Motor neuron (in vitro differentiated cells): ENCODE data around the gene PTPRT. TPM values are rescaled to one million over a fixed set of nuclear protein-coding genes. Genes with fewer than 3 reads are reported as not detected.

Source experiments
- ATAC-seq, 8 experiments: fragments of 200-7000 bp; cut with Tn5 transposase; replicated peaks in 6 of 8; 2 replicates each; pipeline ENCODE4 v1.8.0; 2021; ENCODE audit warnings: mild to moderate bottlenecking in 8 of 8, moderate library complexity in 8 of 8
- H3K27ac ChIP-seq, 2 donors: fragments of 250-450 bp; sonication (Bioruptor Pico); 2 replicates each; pipeline ENCODE4 v1.9.0; 2021; ENCODE audit warnings: antibody characterized with exemption in 2 of 2, mild to moderate bottlenecking in 2 of 2, moderate library complexity in 1 of 2
- H3K4me1 ChIP-seq, 2 donors: fragments of 250-450 bp; sonication (Bioruptor Pico); replicated peaks in 1 of 2; 2 replicates each; pipeline ENCODE4 v1.6.1; 2021; ENCODE audit warnings: antibody characterized with exemption in 2 of 2, mild to moderate bottlenecking in 2 of 2, moderate library complexity in 1 of 2
- H3K4me3 ChIP-seq, 5 donors: fragments of 250-450 bp; sonication (Bioruptor Pico); 2 replicates each; pipeline ENCODE4 v1.9.0; 2021; ENCODE audit warnings: antibody characterized with exemption in 5 of 5, mild to moderate bottlenecking in 5 of 5, moderate library complexity in 4 of 5
- WGBS, 10 experiments: fragments of 450-650 bp; shearing (Covaris generic); methylation state at CpG; one replicate each; pipeline ENCODE4 v1.0.0; 2022; 5-methylcytosine and 5-hydroxymethylcytosine counted together
- in situ Hi-C, 9 experiments: fragments of 400-800 bp; cut with MboI; loops; one replicate each; pipeline ENCODE4 v1.15.0; 2021; ENCODE audit warnings: low sequenced_read_pairs in 9 of 9, low pct_unique_long_range_greater_than_20kb in 2 of 9; ENCODE audit not compliant: unreplicated experiment in 9 of 9
- total RNA-seq, 8 experiments: library from RNA; unstranded; fragments of 300-600 nt; gene quantifications; 2 replicates each; pipeline versions ENCODE4 v1.2.3 to v1.2.4, GENCODE V29; 2022

The PTPRT gene
- total RNA-seq, result 1 to 10 TPM in 1 of 8 experiments, under 1 TPM in 6, not detected in 1; 0.05 to 1.0 (median 0.32) TPM

GRCh38 chr20:43189554-43190331 lies at the start of gene PTPRT:
Gene PTPRT (minus strand): TSS chr20:43189906. CDS start chr20:43189733, 173 bp downstream.
- in situ Hi-C loops, result loop anchor here in 4 of 9 experiments (10.0 to 25.0 kb wide), 2 partner anchors 985 to 1452 kb away; no protein-coding TSS in a partner anchor
- H3K4me3 ChIP-seq, result peak within 1 kb of the TSS; percentile 15 to 69 (median 32)
- no CpG with 5 or more reads among the region's 115 CpGs for WGBS, 10 experiments
- H3K4me1 ChIP-seq, result peaks cover 0 to 2% of the 10 kb centered on the region in 2 donors
- no peak within 1 kb of the TSS for H3K27ac ChIP-seq
- peak in 4 of 8 experiments; percentile 39 to 55 (median 50) for ATAC-seq

- no peak overlapping the region for H3K27ac ChIP-seq
- no peak overlapping the region for H3K4me3 ChIP-seq
- 0 to 86% (median 44%) methylated on average over 1 to 2 of the region's 3 CpGs; no CpG with 5 or more reads in 3 of the 10 experiments for WGBS, 10 experiments
- in situ Hi-C loops, result no loop called here
- no peaks in the 10 kb centered on the region for H3K4me1 ChIP-seq
- peak in 2 of 8 experiments; percentile 32 to 60 for ATAC-seq
Observed at GRCh38 chr20:43238833-43239232, 49.1 kb upstream of the PTPRT start.

- WGBS, 10 experiments, result 0 to 67% (median 35%) methylated on average over 1 to 4 of the region's 5 CpGs; no CpG with 5 or more reads in 2 of the 10 experiments
- in situ Hi-C loops, result no loop called here
- ATAC-seq, result peak in 3 of 8 experiments; percentile 60 to 90 (median 79)
- Histone ChIP-seq H3K4me1 (no peaks in the 10 kb centered on the region), H3K27ac (no peak overlapping the region), H3K4me3 (no peak overlapping the region)
Observed at GRCh38 chr20:43238266-43238665, 48.6 kb upstream of the PTPRT start.

- in situ Hi-C loops, result no loop called here
- H3K4me1 ChIP-seq, result no peaks in the 10 kb centered on the region
- H3K4me3 ChIP-seq, result no peak overlapping the region
- ATAC-seq, result peak in 3 of 8 experiments; percentile 51 to 66 (median 52)
- 0 to 80% (median 20%) methylated on average over 1 to 3 of the region's 4 CpGs; no CpG with 5 or more reads in 3 of the 10 experiments for WGBS, 10 experiments
- H3K27ac ChIP-seq, result no peak overlapping the region
Observed at GRCh38 chr20:43237651-43238168, 48.0 kb upstream of the PTPRT start.

- no peak overlapping the region for H3K27ac ChIP-seq
- no peaks in the 10 kb centered on the region for H3K4me1 ChIP-seq
- no peak for ATAC-seq
- 0 to 88% (median 58%) methylated on average over 1 to 2 of the region's 2 CpGs; no CpG with 5 or more reads in 5 of the 10 experiments for whole genome bisulfite sequencing, 10 experiments
- H3K4me3 ChIP-seq, result no peak overlapping the region
- in situ Hi-C loops, result no loop called here
Observed at GRCh38 chr20:43235998-43236397, 46.3 kb upstream of the PTPRT start.

GRCh38 chr20:43231829-43232228 lies 42.1 kb upstream of the PTPRT start:
- Histone ChIP-seq H3K4me1 (no peaks in the 10 kb centered on the region), H3K27ac (no peak overlapping the region), H3K4me3 (no peak overlapping the region)
- WGBS, 10 experiments, result 0 to 83% (median 18%) methylated on average over 1 of the region's 1 CpG; no CpG with 5 or more reads in 4 of the 10 experiments
- in situ Hi-C loops, result no loop called here
- no peak for ATAC-seq

- no peak overlapping the region for H3K27ac ChIP-seq
- in situ Hi-C loops, result no loop called here
- 24 to 70% (median 57%) methylated on average over 1 to 3 of the region's 3 CpGs; no CpG with 5 or more reads in 2 of the 10 experiments for WGBS, 10 experiments
- no peak overlapping the region for H3K4me3 ChIP-seq
- ATAC-seq, result no peak
- H3K4me1 ChIP-seq, result no peaks in the 10 kb centered on the region
Observed at GRCh38 chr20:43229696-43230095, 40.0 kb upstream of the PTPRT start.

- Histone ChIP-seq H3K4me1 (no peaks in the 10 kb centered on the region), H3K4me3 (no peak overlapping the region), H3K27ac (no peak overlapping the region)
- no peak for ATAC-seq
- WGBS, 10 experiments, result 0 to 57% (median 10%) methylated on average over 1 to 4 of the region's 4 CpGs; no CpG with 5 or more reads in 3 of the 10 experiments
- in situ Hi-C loops, result no loop called here
Observed at GRCh38 chr20:43220612-43221011, 30.9 kb upstream of the PTPRT start.

GRCh38 chr20:43210901-43211300 lies 21.2 kb upstream of the PTPRT start:
- Histone ChIP-seq H3K27ac (no peak overlapping the region), H3K4me3 (no peak overlapping the region), H3K4me1 (no peaks in the 10 kb centered on the region)
- in situ Hi-C loops, result no loop called here
- WGBS, 10 experiments, result 0 to 33% (median 7%) methylated on average over 1 to 2 of the region's 3 CpGs; no CpG with 5 or more reads in 1 of the 10 experiments
- no peak for ATAC-seq

- WGBS, 10 experiments, result 0 to 100% (median 14%) methylated on average over 1 to 2 of the region's 2 CpGs; no CpG with 5 or more reads in 4 of the 10 experiments
- Histone ChIP-seq H3K27ac (no peak overlapping the region), H3K4me3 (no peak overlapping the region), H3K4me1 (no peaks in the 10 kb centered on the region)
- ATAC-seq, result no peak
- in situ Hi-C loops, result no loop called here
Observed at GRCh38 chr20:43209831-43210230, 20.1 kb upstream of the PTPRT start.

- H3K4me1 ChIP-seq, result no peaks in the 10 kb centered on the region
- in situ Hi-C loops, result no loop called here
- 17 to 100% (median 66%) methylated on average over 1 to 4 of the region's 4 CpGs for WGBS, 10 experiments
- H3K27ac ChIP-seq, result no peak overlapping the region
- no peak overlapping the region for H3K4me3 ChIP-seq
- no peak for ATAC-seq
Observed at GRCh38 chr20:43205699-43206098, 16.0 kb upstream of the PTPRT start.

- no peaks in the 10 kb centered on the region for H3K4me1 ChIP-seq
- H3K4me3 ChIP-seq, result no peak overlapping the region
- in situ Hi-C loops, result no loop called here
- no peak for ATAC-seq
- H3K27ac ChIP-seq, result no peak overlapping the region
- 12 to 85% (median 58%) methylated on average over 2 to 6 of the region's 6 CpGs; no CpG with 5 or more reads in 2 of the 10 experiments for WGBS, 10 experiments
Observed at GRCh38 chr20:43202100-43202499, 12.4 kb upstream of the PTPRT start.

- WGBS, 10 experiments, result 13 to 42% (median 24%) methylated on average over 1 to 3 of the region's 4 CpGs; no CpG with 5 or more reads in 6 of the 10 experiments
- in situ Hi-C loops, result loop anchor here in 3 of 9 experiments (25.0 kb wide), 1 partner anchor 1461 kb away; no protein-coding TSS in a partner anchor
- Histone ChIP-seq H3K4me1 (no peaks in the 10 kb centered on the region), H3K4me3 (no peak overlapping the region), H3K27ac (no peak overlapping the region)
- ATAC-seq, result no peak
Observed at GRCh38 chr20:43198607-43199006, 8.9 kb upstream of the PTPRT start.
